Measurements from ENCODE around the gene MXD3.

DNA sequence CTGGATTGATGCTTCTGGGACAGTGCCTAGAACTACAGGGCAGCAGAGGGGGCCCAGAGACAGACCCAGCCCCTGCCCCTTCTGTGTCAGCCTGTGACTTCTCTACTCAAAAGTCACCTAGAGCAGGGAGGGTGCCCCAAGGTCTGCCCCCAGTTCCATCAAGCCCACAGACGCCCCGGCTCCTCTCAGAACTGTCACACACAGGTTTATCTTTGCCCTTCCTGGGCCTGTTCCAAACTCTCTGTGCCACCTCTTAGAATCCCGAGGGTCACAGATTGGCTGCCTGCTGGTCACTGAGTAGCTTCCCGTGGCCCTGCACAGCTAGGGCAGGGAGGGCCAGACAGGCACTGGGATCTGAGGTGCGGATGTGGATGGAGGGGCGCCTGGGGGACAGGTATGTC lies 47.8 kb upstream of the MXD3 start:
- TF ChIP-seq CTCF (IDR thresholded peaks at IDR 0.05) (no peak), POLR2A (IDR thresholded peaks at IDR 0.05) (no peak)

Measured in breast epithelium (tissue), 3 donors.